Uterus (tissue), 2 donors: Measurements from ENCODE around the gene CD7.

Experiments used
- CTCF ChIP-seq, 4 experiments: fragments of 200-600 bp in 2 of 4; fragments of 450-650 bp in 2 of 4; sonication (generic) in 2 of 4; IDR thresholded peaks; one replicate each; pipeline ENCODE4 v1.5.1; 2016 to 2019; ENCODE audit warnings: antibody characterized with exemption in 4 of 4, mild to moderate bottlenecking in 2 of 4, moderate library complexity in 1 of 4
- POLR2A ChIP-seq, 2 donors: fragments of 450-650 bp; IDR thresholded peaks; one replicate each; pipeline ENCODE4 v1.6.1; 2016; ENCODE audit warnings: antibody characterized with exemption in 2 of 2, mild to moderate bottlenecking in 1 of 2, moderate library complexity in 1 of 2

- TF ChIP-seq CTCF (IDR thresholded peaks at IDR 0.05) (no peak), POLR2A (IDR thresholded peaks at IDR 0.05) (no peak)
These were observed 25.1 kb upstream of the CD7 start for GRCh38 chr17:82342361-82343079.
